HEK293T (cell line): ENCODE data around the gene RPN1.
"Not testable (repeated sequence)": the region's sequence is repeated elsewhere in the genome, so short reads cannot be mapped to it uniquely, and the experiment has no call there.

Experiments
- CTCF ChIA-PET: fragments of 350-600 bp; formaldehyde crosslinking; extraction: SDS; loops from one replicate; lab custom pipeline; 2021; ENCODE audit warnings: antibody characterized with exemption, inconsistent platforms; lab: Yijun Ruan, JAX
- POLR2A ChIA-PET: fragments of 350-600 bp; formaldehyde crosslinking; extraction: SDS; loops from one replicate; lab custom pipeline; 2020; ENCODE audit warnings: antibody characterized with exemption, inconsistent platforms; lab: Yijun Ruan, JAX
- DNase-seq: peaks from one replicate; pipeline ENCODE4 v3.0.0; 2012; ENCODE audit warnings: mixed read lengths; ENCODE audit errors: extremely low spot score
- ARNT ChIP-seq: fragments of 450-650 bp; IDR thresholded peaks from 2 replicates; pipeline ENCODE4 v1.6.1; 2017; ENCODE audit warnings: mild to moderate bottlenecking
- BHLHE40 ChIP-seq: fragments of 450-650 bp; IDR thresholded peaks from 2 replicates; pipeline ENCODE4 v1.6.1; 2016; ENCODE audit warnings: mild to moderate bottlenecking, moderate library complexity, borderline replicate concordance
- CTBP1 ChIP-seq: fragments of 450-650 bp; IDR thresholded peaks from 2 replicates; pipeline ENCODE4 v1.6.1; 2016; ENCODE audit warnings: borderline replicate concordance
- ELF4 ChIP-seq: fragments of 450-650 bp; IDR thresholded peaks from 2 replicates; pipeline ENCODE4 v1.6.1; 2017; ENCODE audit warnings: antibody characterized with exemption
- FOXA1 ChIP-seq: fragments of 450-650 bp; IDR thresholded peaks from 2 replicates; pipeline ENCODE4 v1.6.1; 2016; ENCODE audit warnings: mild to moderate bottlenecking
- FOXK2 ChIP-seq: fragments of 450-650 bp; IDR thresholded peaks from 2 replicates; pipeline ENCODE4 v1.6.1; 2016; ENCODE audit warnings: mild to moderate bottlenecking
- FOXM1 ChIP-seq: fragments of 450-650 bp; IDR thresholded peaks from 2 replicates; pipeline ENCODE4 v1.6.1; 2017; ENCODE audit warnings: mild to moderate bottlenecking, borderline replicate concordance
- HDGF ChIP-seq: fragments of 450-650 bp; IDR thresholded peaks from 2 replicates; pipeline ENCODE4 v1.6.1; 2017; ENCODE audit warnings: antibody characterized with exemption, borderline replicate concordance
- L3MBTL2 ChIP-seq: fragments of 450-650 bp; conservative IDR thresholded peaks from 2 replicates; pipeline ENCODE4 v1.6.1; 2016; ENCODE audit warnings: mild to moderate bottlenecking
- NFRKB ChIP-seq: fragments of 450-650 bp; IDR thresholded peaks from 2 replicates; pipeline ENCODE4 v1.6.1; 2016; ENCODE audit warnings: mild to moderate bottlenecking, moderate library complexity
- SP1 ChIP-seq: fragments of 450-650 bp; IDR thresholded peaks from 2 replicates; pipeline ENCODE4 v1.6.1; 2017
- SUZ12 ChIP-seq: fragments of 450-650 bp; IDR thresholded peaks from 2 replicates; pipeline ENCODE4 v1.6.1; 2016; ENCODE audit warnings: mild to moderate bottlenecking
- TARDBP ChIP-seq: fragments of 450-650 bp; IDR thresholded peaks from 2 replicates; pipeline ENCODE4 v1.6.1; 2016
- ZNF384 ChIP-seq: fragments of 450-650 bp; IDR thresholded peaks from 2 replicates; pipeline ENCODE4 v1.6.1; 2016
- TF ChIP-seq, protein P1 (sequence below): fragments of 450-650 bp; IDR thresholded peaks from 2 replicates; pipeline ENCODE4 v1.6.1; 2016

Gene RPN1

DNA sequence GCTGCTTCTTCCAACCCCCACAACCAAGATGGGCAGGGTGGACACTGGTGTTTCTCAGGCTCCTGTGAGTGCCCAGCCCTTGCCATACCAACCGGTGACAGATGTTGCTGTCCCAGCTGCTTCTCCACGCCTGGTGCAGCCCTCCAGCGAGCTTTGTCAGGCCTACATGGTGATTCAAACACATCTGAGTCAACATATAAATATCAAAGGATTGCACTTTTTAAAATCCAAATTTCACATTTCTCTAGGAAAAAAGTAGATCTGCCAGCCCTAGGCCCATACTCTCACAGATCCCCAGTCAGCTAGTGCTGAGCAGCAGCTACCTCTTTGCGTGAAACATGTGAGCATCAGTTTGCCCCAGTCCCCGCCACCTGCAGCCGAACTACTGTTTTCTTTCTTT lies 52.7 kb downstream of the RPN1 start:
- CTCF ChIA-PET: interaction anchor here (0.6 to 1.1 kb wide), 2 partner anchors 11 to 580 kb away, joined by 4 to 8 read pairs; no protein-coding TSS in a partner anchor
- no peak for TF ChIP-seq FOXA1
- TF ChIP-seq ARNT: no peak
- TF ChIP-seq FOXK2: no peak
- DNase-seq: no peak
- POLR2A ChIA-PET: interaction anchor here (0.6 kb wide), 1 partner anchor 70 kb away, joined by 3 read pairs; no protein-coding TSS in a partner anchor

DNA sequence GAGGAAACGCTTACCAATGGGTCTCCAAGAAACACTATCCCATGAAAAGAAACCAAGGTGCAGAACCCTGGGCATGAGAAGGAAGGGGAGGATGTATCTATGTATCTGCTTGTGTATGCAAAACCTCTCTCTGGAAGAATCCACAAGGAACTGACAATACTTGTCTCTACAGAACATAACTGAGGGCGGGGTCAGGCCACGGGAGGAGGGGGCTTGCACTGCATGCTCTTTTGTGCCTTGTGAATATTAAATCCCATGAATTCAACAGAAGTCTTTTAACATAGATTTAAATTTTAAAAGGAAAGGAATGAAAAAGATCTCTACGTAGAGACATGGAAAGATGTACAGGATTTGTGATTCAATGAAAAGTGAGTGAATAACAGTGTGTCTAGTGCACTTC lies 57.8 kb downstream of the RPN1 start:
- ChIA-PET POLR2A (no interaction called here), CTCF (no interaction called here)
- no peak for TF ChIP-seq NFRKB
- no peak for TF ChIP-seq FOXK2
- no peak for TF ChIP-seq SP1
- TF ChIP-seq HDGF: no peak
- TF ChIP-seq ZNF384: no peak
- TF ChIP-seq ELF4: no peak
- no peak for TF ChIP-seq FOXM1
- no peak for TF ChIP-seq ARNT
- no peak for TF ChIP-seq L3MBTL2
- no peak for TF ChIP-seq FOXA1
- no peak for TF ChIP-seq TARDBP
- TF ChIP-seq, protein P1, sequence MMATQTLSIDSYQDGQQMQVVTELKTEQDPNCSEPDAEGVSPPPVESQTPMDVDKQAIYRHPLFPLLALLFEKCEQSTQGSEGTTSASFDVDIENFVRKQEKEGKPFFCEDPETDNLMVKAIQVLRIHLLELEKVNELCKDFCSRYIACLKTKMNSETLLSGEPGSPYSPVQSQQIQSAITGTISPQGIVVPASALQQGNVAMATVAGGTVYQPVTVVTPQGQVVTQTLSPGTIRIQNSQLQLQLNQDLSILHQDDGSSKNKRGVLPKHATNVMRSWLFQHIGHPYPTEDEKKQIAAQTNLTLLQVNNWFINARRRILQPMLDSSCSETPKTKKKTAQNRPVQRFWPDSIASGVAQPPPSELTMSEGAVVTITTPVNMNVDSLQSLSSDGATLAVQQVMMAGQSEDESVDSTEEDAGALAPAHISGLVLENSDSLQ: no peak
- no peak for TF ChIP-seq SUZ12
- DNase-seq: no peak

DNA sequence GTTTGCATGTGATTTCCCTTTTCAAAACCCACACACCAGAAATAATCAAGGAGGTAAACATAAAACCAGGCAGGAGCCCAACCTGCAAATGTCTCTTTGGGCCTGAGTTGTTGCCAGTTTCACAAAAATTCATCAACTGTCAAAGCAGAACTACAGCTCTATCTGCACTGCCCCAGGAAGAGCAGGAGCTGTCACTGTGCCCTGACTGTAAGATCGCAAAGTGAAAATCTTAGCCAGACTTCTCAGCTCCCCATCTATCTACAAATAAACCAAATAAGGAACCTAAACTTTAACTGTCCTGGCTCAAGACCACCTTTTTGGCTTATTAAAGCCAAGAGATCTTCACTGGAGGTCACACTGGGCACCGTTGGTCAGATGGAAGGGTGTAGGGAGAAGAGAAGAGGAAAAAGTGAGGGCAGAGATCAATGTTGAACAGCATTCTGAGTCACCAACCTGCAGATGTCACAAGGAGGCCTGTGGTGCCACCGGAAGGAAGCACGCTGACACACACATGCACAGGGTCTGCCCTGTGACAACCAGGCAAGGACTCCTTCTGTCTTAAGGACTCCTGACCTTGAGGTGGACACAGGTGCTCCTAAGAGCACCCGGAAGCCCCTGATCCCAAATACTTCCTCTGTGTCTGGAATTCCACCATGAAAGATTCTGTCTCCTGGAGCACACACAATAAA lies 58.7 kb downstream of the RPN1 start:
- DNase-seq: no peak
- ChIA-PET POLR2A (no interaction called here), CTCF (no interaction called here)
- TF ChIP-seq ARNT (no peak), NFRKB (no peak), ZNF384 (no peak)

DNA sequence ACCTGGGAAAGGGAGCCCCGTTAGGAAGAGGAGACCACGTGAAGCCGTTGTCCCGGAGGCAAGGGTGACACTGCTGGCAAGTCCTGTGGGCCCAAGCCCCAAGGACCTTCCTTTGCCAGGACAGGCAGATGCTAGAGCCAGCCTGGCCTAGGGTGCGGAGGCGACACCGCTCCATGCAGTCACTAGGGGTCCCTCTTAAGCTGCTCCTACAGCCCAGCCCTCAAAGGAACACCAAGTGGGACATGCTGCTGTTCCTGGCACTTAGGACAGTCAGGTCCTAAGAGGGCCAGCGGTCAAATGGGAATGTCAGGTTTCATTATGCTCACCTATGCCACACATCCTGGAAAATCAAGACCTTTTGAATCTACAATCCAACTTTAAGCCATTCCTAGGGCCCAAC lies 59.7 kb downstream of the RPN1 start:
- CTCF ChIA-PET: no interaction called here
- POLR2A ChIA-PET: no interaction called here
- TF ChIP-seq L3MBTL2: no peak
- TF ChIP-seq SUZ12: no peak
- no peak for TF ChIP-seq SP1
- no peak for TF ChIP-seq ARNT
- TF ChIP-seq CTBP1: no peak
- TF ChIP-seq TARDBP: no peak
- no peak for TF ChIP-seq BHLHE40
- TF ChIP-seq NFRKB: no peak
- no peak for TF ChIP-seq ZNF384
- no peak for TF ChIP-seq FOXM1
- no peak for TF ChIP-seq ELF4
- peak; percentile 55 for DNase-seq

DNA sequence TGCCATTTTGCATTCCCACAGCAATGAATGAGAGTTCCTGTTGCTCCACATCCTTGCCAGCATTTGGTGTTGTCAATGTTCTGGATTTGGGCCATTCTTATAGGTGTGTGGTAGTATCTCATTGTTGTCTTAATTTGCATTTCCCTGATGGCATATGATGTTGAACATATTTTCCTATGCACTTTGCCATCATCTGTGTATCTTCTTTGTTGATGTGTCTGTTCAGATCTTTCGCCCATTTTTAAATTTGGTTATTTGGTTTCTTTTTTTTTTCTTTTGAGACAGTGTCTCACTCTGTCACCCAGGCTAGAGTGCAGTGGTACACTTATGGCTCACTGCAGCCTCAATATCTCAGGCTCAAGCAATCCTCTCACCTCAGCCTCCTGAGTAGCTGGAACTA lies 60.6 kb downstream of the RPN1 start:
- CTCF ChIA-PET: interaction anchor here (1.2 kb wide), 1 partner anchor 19 kb away, joined by 3 read pairs; no protein-coding TSS in a partner anchor
- POLR2A ChIA-PET, DNase-seq: not testable (repeated sequence)

DNA sequence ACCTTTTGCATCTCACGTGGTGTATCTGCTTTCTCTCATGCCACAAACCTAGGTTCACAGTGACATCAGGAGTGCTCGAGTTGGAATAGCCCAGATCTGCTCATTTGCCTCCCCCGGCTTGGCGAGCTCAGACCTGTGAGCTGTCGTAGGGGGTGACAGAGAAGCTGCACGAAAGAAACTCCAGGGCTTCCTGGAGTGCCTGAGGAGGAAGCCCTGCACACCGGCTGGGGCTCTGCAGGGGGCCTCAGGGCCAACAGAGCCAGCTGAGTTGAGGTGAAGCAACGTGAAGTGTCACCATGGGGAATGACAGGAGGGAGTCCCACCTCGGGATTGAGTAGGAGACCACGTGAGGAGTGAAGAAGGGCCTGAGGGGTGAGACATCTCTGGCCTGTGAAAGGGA lies 62.5 kb downstream of the RPN1 start:
- CTCF ChIA-PET: interaction anchor here (0.6 to 0.7 kb wide), 2 partner anchors 89 to 164 kb away, joined by 3 to 6 read pairs; no protein-coding TSS in a partner anchor
- TF ChIP-seq HDGF (no peak), SP1 (no peak), ARNT (no peak), FOXA1 (no peak)
- TF ChIP-seq, protein P1: no peak
- POLR2A ChIA-PET: no interaction called here
- no peak for DNase-seq

DNA sequence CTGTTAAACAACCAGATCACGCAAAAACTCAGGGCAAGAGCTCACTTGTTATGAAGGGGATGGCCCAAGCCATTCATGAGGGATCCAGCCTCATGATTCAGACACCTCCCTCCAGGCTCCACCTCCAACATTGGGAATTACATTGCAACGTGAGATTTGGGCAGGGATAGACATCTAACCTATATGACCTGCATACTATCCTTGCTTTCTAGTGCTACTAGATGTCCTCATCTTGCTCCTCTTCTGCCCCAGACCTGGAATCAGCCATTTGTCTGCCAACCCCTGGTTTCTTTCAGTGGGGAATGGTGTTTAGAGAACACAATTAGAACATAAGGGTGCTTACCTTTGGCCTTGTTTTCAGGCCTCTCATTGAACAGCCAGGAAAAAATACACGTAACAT lies 63.2 kb downstream of the RPN1 start:
- CTCF ChIA-PET: no interaction called here
- TF ChIP-seq, protein P1: no peak
- TF ChIP-seq L3MBTL2: no peak

DNA sequence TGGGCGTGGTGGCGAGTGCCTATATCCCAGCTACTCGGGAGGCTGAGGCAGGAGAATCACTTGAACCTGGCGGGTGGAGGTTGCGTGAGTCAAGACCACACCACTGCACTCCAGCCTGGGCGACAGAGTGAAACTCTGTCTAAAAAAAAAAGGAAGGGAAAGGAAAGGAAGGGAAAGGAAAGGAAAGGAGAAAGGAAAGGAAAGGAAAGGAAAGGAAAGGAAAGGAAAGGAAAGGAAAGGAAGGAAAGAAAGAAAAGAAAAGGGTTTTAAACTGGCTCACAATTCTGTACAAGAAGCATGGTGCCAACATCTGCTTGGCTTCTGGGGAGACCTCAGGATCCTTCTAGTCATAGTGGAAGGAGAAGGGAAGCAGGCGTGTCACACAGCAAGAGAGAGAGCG lies 63.7 kb downstream of the RPN1 start:
- DNase-seq, POLR2A ChIA-PET, CTCF ChIA-PET: not testable (repeated sequence)

More for the DNA sequence above, 63.2 kb downstream of the RPN1 start:
- POLR2A ChIA-PET: no interaction called here
- DNase-seq: no peak

DNA sequence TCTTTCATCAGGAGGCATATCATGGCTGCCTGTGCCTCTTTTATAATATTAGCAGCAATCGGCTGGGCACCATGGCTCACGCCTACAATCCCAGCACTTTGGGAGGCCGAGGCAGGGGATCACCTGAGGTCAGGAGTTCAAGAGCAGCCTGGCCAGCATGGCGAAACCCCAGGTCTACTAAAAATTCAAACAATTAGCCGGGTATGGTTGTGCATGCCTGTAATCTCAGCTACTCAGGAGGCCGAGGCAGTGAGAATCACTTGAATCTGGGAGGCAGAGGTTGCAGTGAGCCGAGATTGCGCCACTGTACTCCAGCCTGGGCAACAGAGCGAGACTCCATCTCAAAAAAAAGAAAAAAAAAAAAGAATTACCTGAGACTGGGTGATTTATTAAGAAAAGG lies 64.2 kb downstream of the RPN1 start:
- POLR2A ChIA-PET, CTCF ChIA-PET, DNase-seq: not testable (repeated sequence)
